IMR-90 (cell line): ENCODE measurements around the gene RNASET2. TPM values are rescaled to one million over a fixed set of nuclear protein-coding genes. Genes with fewer than 3 reads are reported as not detected.

ENCODE experiments used
- ATAC-seq: fragments of 200-7000 bp; cut with Tn5 transposase; 2 replicates; pipeline ENCODE4 v1.9.1; 2020; ENCODE audit warnings: low read depth, mild to moderate bottlenecking, moderate library complexity
- BruUV-seq: library from RNA; stranded (reverse); fragments of 400-500 nt; replicated peaks from 2 replicates; lab custom pipeline; 2021; lab: Mats Ljungman, UMichigan
- CTCF ChIA-PET: fragments of 300-600 bp; formaldehyde crosslinking; extraction: SDS; loops from one replicate; lab custom pipeline; 2021; ENCODE audit warnings: antibody characterized with exemption; lab: Yijun Ruan, JAX
- POLR2A ChIA-PET: fragments of 300-600 bp; sonication (Branson Sonifier 250); formaldehyde crosslinking; loops from one replicate; lab custom pipeline; 2022; ENCODE audit warnings: antibody characterized with exemption; ENCODE audit not compliant: unreplicated experiment; lab: Charles Lee
- DNase-seq: peaks from one replicate; pipeline ENCODE4 v3.0.0; 2013
- H2AFZ ChIP-seq: replicated peaks from 2 replicates; pipeline ENCODE3; 2013; ENCODE audit warnings: low read length, mild to moderate bottlenecking; ENCODE audit not compliant: poor library complexity
- H2AK5ac ChIP-seq: 2 replicates; pipeline ENCODE4 v1.6.1; 2013; ENCODE audit warnings: low read depth, low read length, inconsistent platforms
- H2AK9ac ChIP-seq: replicated peaks from 2 replicates; pipeline ENCODE3; 2013; ENCODE audit warnings: mild to moderate bottlenecking, low read depth, low read length, moderate library complexity; ENCODE audit not compliant: poor library complexity
- H2BK120ac ChIP-seq: 2 replicates; pipeline ENCODE4 v1.6.1; 2013; ENCODE audit warnings: low read depth, low read length, inconsistent platforms
- H2BK15ac ChIP-seq: 3 replicates; pipeline ENCODE4 v1.6.1; 2013; ENCODE audit warnings: low read depth, low read length, inconsistent platforms
- H2BK20ac ChIP-seq: 2 replicates; pipeline ENCODE4 v1.6.1; 2013; ENCODE audit warnings: low read depth, mild to moderate bottlenecking, inconsistent platforms, low read length, moderate library complexity
- H2BK5ac ChIP-seq: 2 replicates; pipeline ENCODE4 v1.6.1; 2013; ENCODE audit warnings: mild to moderate bottlenecking, low read depth, low read length, inconsistent platforms; ENCODE audit not compliant: poor library complexity, severe bottlenecking
- H3K14ac ChIP-seq: replicated peaks from 2 replicates; pipeline ENCODE4 v1.6.1; 2013; ENCODE audit warnings: low read depth, low read length, inconsistent platforms
- H3K18ac ChIP-seq: 2 replicates; pipeline ENCODE4 v1.6.1; 2013; ENCODE audit warnings: low read depth, low read length, control low read depth
- H3K23ac ChIP-seq: 2 replicates; pipeline ENCODE4 v1.6.1; 2013; ENCODE audit warnings: low read depth, low read length, inconsistent platforms
- H3K27ac ChIP-seq: 2 replicates; pipeline ENCODE4 v1.5.1; 2013; ENCODE audit warnings: mild to moderate bottlenecking, control low read depth, low read length; ENCODE audit not compliant: insufficient read depth
- H3K27me3 ChIP-seq: 2 replicates; pipeline ENCODE4 v1.6.1; 2013; ENCODE audit warnings: low read length; ENCODE audit not compliant: control insufficient read depth, insufficient read depth
- H3K36me3 ChIP-seq: 2 replicates; pipeline ENCODE4 v1.6.1; 2013; ENCODE audit warnings: low read length, mixed read lengths; ENCODE audit not compliant: control insufficient read depth, insufficient read depth
- H3K4ac ChIP-seq: 2 replicates; pipeline ENCODE4 v1.6.1; 2013; ENCODE audit warnings: low read depth, low read length, inconsistent platforms
- H3K4me1 ChIP-seq: 2 replicates; pipeline ENCODE4 v1.6.1; 2013; ENCODE audit warnings: low read length, mixed read lengths; ENCODE audit not compliant: control insufficient read depth, insufficient read depth
- H3K4me2 ChIP-seq: 2 replicates; pipeline ENCODE4 v1.6.1; 2013; ENCODE audit warnings: low read depth, mild to moderate bottlenecking, control low read depth, low read length, moderate library complexity
- H3K4me3 ChIP-seq: 2 replicates; pipeline ENCODE4 v1.5.1; 2013; ENCODE audit warnings: low read depth, mild to moderate bottlenecking, control low read depth, low read length, moderate library complexity; ENCODE audit not compliant: insufficient read depth
- H3K56ac ChIP-seq: 2 replicates; pipeline ENCODE4 v1.6.1; 2013; ENCODE audit warnings: low read length, inconsistent platforms; ENCODE audit not compliant: insufficient read depth; ENCODE audit errors: extremely low read depth
- H3K79me1 ChIP-seq, 2 experiments: 2 replicates each; pipeline ENCODE4 v1.6.1; 2013; ENCODE audit warnings: low read length in 2 of 2, inconsistent platforms in 1 of 2, low read depth in 1 of 2
- H3K9ac ChIP-seq: 2 replicates; pipeline ENCODE4 v1.6.1; 2013; ENCODE audit warnings: low read depth, low read length, control low read depth
- H3K9me1 ChIP-seq: 2 replicates; pipeline ENCODE4 v1.6.1; 2013; ENCODE audit warnings: low read length, inconsistent platforms; ENCODE audit not compliant: insufficient read depth
- H3K9me3 ChIP-seq: 2 replicates; pipeline ENCODE4 v1.6.1; 2013; ENCODE audit warnings: low read length; ENCODE audit not compliant: control insufficient read depth, insufficient read depth
- H4K20me1 ChIP-seq: 2 replicates; pipeline ENCODE4 v1.6.1; 2013; ENCODE audit warnings: low read length, inconsistent platforms; ENCODE audit not compliant: insufficient read depth
- H4K5ac ChIP-seq: 2 replicates; pipeline ENCODE4 v1.6.1; 2013; ENCODE audit warnings: mild to moderate bottlenecking, low read depth, low read length, control low read depth
- H4K8ac ChIP-seq, 2 experiments: 2 replicates each; pipeline ENCODE4 v1.6.1; 2013; ENCODE audit warnings: low read depth in 2 of 2, low read length in 2 of 2, control low read depth in 1 of 2, inconsistent platforms in 1 of 2
- H4K91ac ChIP-seq: 2 replicates; pipeline ENCODE4 v1.6.1; 2013; ENCODE audit warnings: low read depth, low read length, inconsistent platforms; ENCODE audit not compliant: insufficient read depth
- BHLHE40 ChIP-seq: fragments of 150-350 bp; IDR thresholded peaks from 2 replicates; pipeline ENCODE4 v1.6.1; 2016; ENCODE audit warnings: mild to moderate bottlenecking, low read depth, low read length
- CEBPB ChIP-seq: IDR thresholded peaks from 2 replicates; pipeline ENCODE4 v1.6.1; 2012; ENCODE audit warnings: low read depth, low read length, improper control_type of control experiment
- CHD1 ChIP-seq: IDR thresholded peaks from 2 replicates; pipeline ENCODE4 v1.6.1; 2012; ENCODE audit warnings: low read depth, low read length, improper control_type of control experiment
- CTCF ChIP-seq: conservative IDR thresholded peaks from 2 replicates; pipeline ENCODE4 v1.5.1; 2012; ENCODE audit warnings: mild to moderate bottlenecking, low read depth, low read length, improper control_type of control experiment
- FOS ChIP-seq: fragments of 150-350 bp; IDR thresholded peaks from 2 replicates; pipeline ENCODE4 v1.6.1; 2016; ENCODE audit warnings: low read depth, low read length
- MAFK ChIP-seq: IDR thresholded peaks from 2 replicates; pipeline ENCODE4 v1.6.1; 2012; ENCODE audit warnings: low read depth, low read length, improper control_type of control experiment
- MAZ ChIP-seq: IDR thresholded peaks from 2 replicates; pipeline ENCODE4 v1.6.1; 2012; ENCODE audit warnings: low read depth, mild to moderate bottlenecking, low read length, improper control_type of control experiment, moderate library complexity, borderline replicate concordance
- MXI1 ChIP-seq: IDR thresholded peaks from 2 replicates; pipeline ENCODE4 v1.6.1; 2012; ENCODE audit warnings: low read depth, mild to moderate bottlenecking, low read length, moderate library complexity, borderline replicate concordance
- NFE2L2 ChIP-seq: fragments of 150-350 bp; IDR thresholded peaks from 2 replicates; pipeline ENCODE4 v1.6.1; 2016; ENCODE audit warnings: low read depth, mild to moderate bottlenecking, low read length
- POLR2A ChIP-seq: IDR thresholded peaks from 2 replicates; pipeline ENCODE4 v1.6.1; 2012; ENCODE audit warnings: mild to moderate bottlenecking, low read depth, low read length
- RAD21 ChIP-seq: IDR thresholded peaks from 2 replicates; pipeline ENCODE4 v1.6.1; 2012; ENCODE audit warnings: low read length, improper control_type of control experiment
- RCOR1 ChIP-seq: IDR thresholded peaks from 2 replicates; pipeline ENCODE4 v1.6.1; 2012; ENCODE audit warnings: mild to moderate bottlenecking, low read length, improper control_type of control experiment; ENCODE audit not compliant: insufficient replicate concordance
- RFX5 ChIP-seq: IDR thresholded peaks from 2 replicates; pipeline ENCODE4 v1.8.0; 2012; ENCODE audit warnings: low read depth, mild to moderate bottlenecking, low read length, moderate library complexity
- SMC3 ChIP-seq: fragments of 150-350 bp; IDR thresholded peaks from 2 replicates; pipeline ENCODE4 v1.6.1; 2016; ENCODE audit warnings: low read depth, mild to moderate bottlenecking, antibody characterized with exemption, low read length, moderate library complexity
- WGBS, 2 experiments: methylation state at CpG; one replicate each; pipeline versions ENCODE4 v1.1.5 to v1.1.7; 2013; ENCODE audit warnings: missing lambda C conversion rate in 2 of 2; ENCODE audit not compliant: insufficient read length in 1 of 2; ENCODE audit errors: extremely low coverage in 2 of 2; 5-methylcytosine and 5-hydroxymethylcytosine counted together
- dilution Hi-C: fragments of 300-500 bp; cut with HindIII; formaldehyde crosslinking; loops from one replicate; pipeline ENCODE4 v1.14.3; 2018; ENCODE audit warnings: low sequenced_read_pairs; ENCODE audit not compliant: unreplicated experiment
- in situ Hi-C: fragments of 300-500 bp; cut with MboI; formaldehyde crosslinking; loops from 3 replicates; pipeline ENCODE4 v1.14.3; 2019; ENCODE audit warnings: low sequenced_read_pairs, inconsistent platforms, mixed read lengths
- intact Hi-C: fragments of 100-400 bp; cut with micrococcal nuclease; formaldehyde crosslinking; loops from 2 replicates; pipeline ENCODE4 v1.10.0; 2022
- polyA plus RNA-seq, 3 experiments: library from polyadenylated mRNA; depleted of rRNA; stranded (reverse); fragments of >200 nt; gene quantifications; 2 replicates each; pipeline ENCODE4 v1.2.3, GENCODE V29; 2012; ENCODE audit warnings: low replicate concordance in 1 of 3
- total RNA-seq: library from RNA; depleted of rRNA; stranded (reverse); fragments of >200 nt; gene quantifications from 2 replicates; pipeline ENCODE4 v1.2.3, GENCODE V29; 2012
- TF ChIP-seq, protein P1 (sequence below): fragments of 150-350 bp; IDR thresholded peaks from 2 replicates; pipeline ENCODE4 v1.6.1; 2016; ENCODE audit warnings: low read depth, mild to moderate bottlenecking, low read length, moderate library complexity, borderline replicate concordance
- TF ChIP-seq, protein P2 (sequence below): fragments of 150-350 bp; IDR thresholded peaks from 2 replicates; pipeline ENCODE4 v1.6.1; 2017; ENCODE audit warnings: mild to moderate bottlenecking, antibody characterized with exemption, low read length, low read depth

RNASET2 gene
- total and polyA plus RNA-seq, 2 of the 4 experiments (the other 2 are of a cell fraction) = 13.6 to 24.9 TPM

DNA sequence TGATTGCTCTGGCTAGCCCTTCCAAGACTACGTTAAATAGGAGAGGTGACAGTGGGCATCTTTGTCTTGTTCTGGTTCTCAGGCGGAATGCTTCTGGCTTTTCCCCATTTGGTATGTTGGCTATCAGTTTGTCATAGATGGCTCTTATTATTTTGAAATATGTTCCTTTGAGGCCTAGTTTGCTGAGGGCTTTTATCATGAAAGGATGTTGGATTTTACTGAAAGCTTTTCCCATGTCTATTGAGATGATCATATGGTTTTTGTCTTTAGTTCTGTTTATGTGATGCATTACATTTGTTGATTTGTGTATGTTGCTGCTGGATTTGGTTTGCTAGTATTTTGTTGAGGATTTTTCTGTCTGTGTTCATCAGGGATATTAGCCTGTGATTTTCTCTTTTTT is 9.9 kb upstream of the RNASET2 start:
- Histone ChIP-seq H2AK5ac (no peak overlapping the region), H3K27me3 (no peaks in the 10 kb centered on the region), H2BK15ac (no peak overlapping the region), H4K8ac (no peak overlapping the region), H4K20me1 (no peaks in the 10 kb centered on the region), H3K79me1 (no peaks in the 10 kb centered on the region), H3K4me3 (no peak overlapping the region), H3K27ac (no peak overlapping the region), H3K36me3 (no peaks in the 10 kb centered on the region), H3K14ac (no peak overlapping the region), H3K56ac (no peak overlapping the region), H3K9ac (no peak overlapping the region), H2AK9ac (no peak overlapping the region), H3K4me1 (no peaks in the 10 kb centered on the region), H3K23ac (no peak overlapping the region), H3K18ac (no peak overlapping the region), H2BK120ac (no peak overlapping the region), H2AFZ (no peak overlapping the region), H3K9me1 (no peaks in the 10 kb centered on the region), H2BK5ac (no peak overlapping the region), H4K91ac (no peak overlapping the region), H4K5ac (no peak overlapping the region), H2BK20ac (no peak overlapping the region), H3K4ac (no peak overlapping the region), H3K9me3 (peaks cover 5% of the 10 kb centered on the region; the same call in 1 of the 2 replicates), H3K4me2 (no peak overlapping the region)
- DNase-seq = no peak
- BruUV-seq = no TSS peak
- dilution Hi-C loops (no loop called here), intact Hi-C loops (no loop called here), in situ Hi-C loops (no loop called here)
- WGBS, 2 experiments = no CpG with 5 or more reads among the region's 2 CpGs
- ATAC-seq = no peak
- TF ChIP-seq, protein P1, sequence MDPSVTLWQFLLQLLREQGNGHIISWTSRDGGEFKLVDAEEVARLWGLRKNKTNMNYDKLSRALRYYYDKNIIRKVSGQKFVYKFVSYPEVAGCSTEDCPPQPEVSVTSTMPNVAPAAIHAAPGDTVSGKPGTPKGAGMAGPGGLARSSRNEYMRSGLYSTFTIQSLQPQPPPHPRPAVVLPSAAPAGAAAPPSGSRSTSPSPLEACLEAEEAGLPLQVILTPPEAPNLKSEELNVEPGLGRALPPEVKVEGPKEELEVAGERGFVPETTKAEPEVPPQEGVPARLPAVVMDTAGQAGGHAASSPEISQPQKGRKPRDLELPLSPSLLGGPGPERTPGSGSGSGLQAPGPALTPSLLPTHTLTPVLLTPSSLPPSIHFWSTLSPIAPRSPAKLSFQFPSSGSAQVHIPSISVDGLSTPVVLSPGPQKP = no peak
- TF ChIP-seq FOS = no peak
- TF ChIP-seq MAZ = no peak
- no peak for TF ChIP-seq NFE2L2
- TF ChIP-seq RFX5 = no peak
- TF ChIP-seq RCOR1 = no peak
- no peak for TF ChIP-seq CHD1
- no peak for TF ChIP-seq RAD21
- TF ChIP-seq SMC3 = no peak
- no peak for TF ChIP-seq CTCF
- TF ChIP-seq MAFK = no peak
- TF ChIP-seq BHLHE40 = no peak
- no peak for TF ChIP-seq MXI1
- TF ChIP-seq, protein P2, sequence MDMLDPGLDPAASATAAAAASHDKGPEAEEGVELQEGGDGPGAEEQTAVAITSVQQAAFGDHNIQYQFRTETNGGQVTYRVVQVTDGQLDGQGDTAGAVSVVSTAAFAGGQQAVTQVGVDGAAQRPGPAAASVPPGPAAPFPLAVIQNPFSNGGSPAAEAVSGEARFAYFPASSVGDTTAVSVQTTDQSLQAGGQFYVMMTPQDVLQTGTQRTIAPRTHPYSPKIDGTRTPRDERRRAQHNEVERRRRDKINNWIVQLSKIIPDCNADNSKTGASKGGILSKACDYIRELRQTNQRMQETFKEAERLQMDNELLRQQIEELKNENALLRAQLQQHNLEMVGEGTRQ = no peak
- no peak for TF ChIP-seq POLR2A
- no peak for TF ChIP-seq CEBPB
- POLR2A ChIA-PET = no interaction called here
- CTCF ChIA-PET = interaction anchor here (0.9 kb wide), 1 partner anchor 10 kb away, joined by 4 read pairs; the partner anchor contains the start of gene RNASET2
